NCI-H2227 (cell line): ENCODE results near the gene TMCO4.
A peak's percentile ranks its signal among the peaks of the same experiment; 100 is the strongest.
"Not testable (repeated sequence)": the region's sequence is repeated elsewhere in the genome, so short reads cannot be mapped to it uniquely, and the experiment has no call there.

Source experiments
- DNase-seq: peaks from one replicate; lab custom pipeline; 2025; ENCODE audit not compliant: unreplicated experiment; lab: John Stamatoyannopoulos, UW

The TMCO4 gene

DNA sequence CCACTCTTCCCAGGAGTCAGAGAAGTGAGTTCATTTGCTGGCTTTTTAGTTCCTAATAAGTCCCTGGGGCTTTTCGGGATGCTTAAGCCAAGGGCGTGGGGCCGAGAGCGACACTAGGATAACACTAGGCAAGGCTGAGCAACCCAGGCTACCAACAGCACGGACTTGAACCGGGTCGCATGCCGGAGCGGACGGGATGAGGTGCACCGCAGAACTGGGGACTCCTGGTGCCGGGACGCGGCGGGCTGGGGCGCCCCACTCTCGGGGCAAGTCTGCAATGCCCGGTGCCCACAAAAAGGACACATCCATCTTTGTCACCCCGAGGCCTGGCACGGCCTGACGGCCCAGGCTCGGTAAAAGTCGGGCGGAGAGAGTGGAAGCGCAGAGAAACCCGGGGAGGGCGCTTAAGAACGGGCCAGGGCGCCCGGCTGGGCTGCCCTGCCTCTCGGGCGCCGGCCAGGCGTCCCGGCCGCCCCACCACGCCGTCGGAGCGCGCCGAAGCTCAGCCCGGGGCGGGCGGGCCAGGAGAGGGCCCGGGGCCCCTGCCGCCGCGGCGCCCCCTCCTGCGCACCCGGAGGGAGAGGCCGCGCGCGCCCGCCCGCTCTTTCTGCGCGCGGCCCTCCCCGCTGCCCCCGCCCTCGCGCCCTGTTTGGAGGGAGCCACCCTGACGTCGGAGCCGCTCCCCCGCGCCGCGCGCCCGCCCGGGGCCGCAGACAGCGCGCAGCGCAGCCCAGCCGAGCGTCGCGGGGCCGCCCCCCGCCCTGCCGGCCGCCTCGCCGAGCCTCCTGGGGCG is 155.9 kb downstream of the TMCO4 start, which contains the start of gene NBL1:
TSS of gene NBL1 (plus strand) at position 710 of the 793 bp plus-strand sequence. CDS start 10,720 bp downstream, outside the sequence.
- DNase-seq: peak; percentile 74

DNA sequence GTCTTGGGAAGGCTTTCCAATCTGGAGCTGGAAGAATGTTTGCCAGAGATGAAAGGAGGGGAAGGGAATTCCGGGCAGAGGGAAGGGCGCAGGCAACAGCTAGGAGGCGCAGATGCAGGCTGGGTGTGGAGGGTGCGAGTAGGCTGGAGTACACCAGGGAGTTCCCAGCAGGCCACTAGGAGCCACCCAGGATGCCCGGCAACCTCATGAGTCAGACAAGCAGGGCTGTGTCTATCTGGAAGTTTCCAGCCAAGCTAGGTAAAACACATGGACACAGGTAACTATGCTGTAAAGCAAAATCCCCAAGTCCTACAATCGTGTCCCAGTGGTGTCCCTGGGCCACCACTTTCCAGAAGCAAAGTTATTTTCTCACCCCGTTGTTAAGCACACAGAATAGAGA is 156.6 kb downstream of the TMCO4 start:
- no peak for DNase-seq

DNA sequence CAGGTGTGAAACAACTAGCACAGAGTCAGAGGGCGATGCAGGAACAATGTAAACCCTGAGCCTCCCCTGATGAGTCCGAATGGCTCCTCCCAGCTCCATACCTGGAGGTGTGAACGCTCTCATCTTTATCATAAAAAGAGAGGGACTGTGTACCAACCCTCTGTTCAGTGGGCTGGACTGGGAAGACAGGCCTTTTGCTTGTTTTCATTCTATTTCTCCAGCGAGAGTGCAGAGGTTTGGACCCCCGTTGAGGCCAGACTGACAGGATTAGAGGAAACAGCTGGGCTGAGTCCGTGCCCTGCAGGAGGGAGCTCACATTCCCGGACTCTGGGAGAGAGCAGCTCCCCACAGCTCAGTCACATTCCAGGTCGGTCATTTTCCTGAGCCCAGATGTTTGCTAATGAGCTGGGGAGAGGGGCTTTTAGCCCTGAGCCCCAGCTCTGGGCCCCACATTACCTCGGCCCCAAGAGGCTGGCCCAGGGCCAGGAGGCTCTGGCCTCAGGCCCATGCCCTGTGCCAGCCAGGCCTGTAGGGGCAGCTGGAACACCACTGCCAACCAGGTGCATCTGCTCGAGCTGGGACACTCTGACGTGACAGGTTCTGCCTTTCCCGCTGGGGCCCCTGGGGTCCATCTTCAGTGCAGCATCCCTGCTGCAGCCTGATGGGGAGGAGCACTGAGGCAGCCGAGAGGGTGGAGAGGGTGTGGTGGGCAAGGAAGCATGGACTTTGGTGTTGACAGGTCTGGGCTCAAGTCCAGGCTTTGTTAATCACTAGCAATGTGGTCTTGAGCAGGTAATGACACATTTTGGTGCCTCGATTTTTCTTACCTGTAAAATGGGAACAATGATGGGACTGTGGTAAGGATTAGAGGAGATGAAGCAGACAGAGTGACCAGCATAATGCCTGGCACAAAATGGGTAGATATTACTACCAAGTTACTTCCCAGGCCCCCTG is 159.1 kb downstream of the TMCO4 start:
- peak; percentile 57 for DNase-seq

DNA sequence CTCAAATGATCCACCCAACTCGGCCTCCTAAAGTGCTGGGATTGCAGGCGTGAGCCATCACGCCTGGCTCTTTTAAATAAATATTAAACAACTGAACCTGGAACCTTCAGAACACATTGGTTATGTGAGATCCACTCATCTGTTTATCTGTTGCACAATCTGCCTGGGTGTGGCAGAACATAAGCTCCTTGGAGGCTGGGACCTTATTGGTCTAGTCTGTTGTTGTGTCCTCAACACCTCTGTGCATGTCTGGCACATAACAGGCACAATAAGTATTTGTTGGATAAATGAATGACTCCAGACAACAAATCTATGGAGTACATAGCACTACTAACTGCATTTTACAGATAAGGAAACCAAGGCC is 159.7 kb downstream of the TMCO4 start:
- no peak for DNase-seq

DNA sequence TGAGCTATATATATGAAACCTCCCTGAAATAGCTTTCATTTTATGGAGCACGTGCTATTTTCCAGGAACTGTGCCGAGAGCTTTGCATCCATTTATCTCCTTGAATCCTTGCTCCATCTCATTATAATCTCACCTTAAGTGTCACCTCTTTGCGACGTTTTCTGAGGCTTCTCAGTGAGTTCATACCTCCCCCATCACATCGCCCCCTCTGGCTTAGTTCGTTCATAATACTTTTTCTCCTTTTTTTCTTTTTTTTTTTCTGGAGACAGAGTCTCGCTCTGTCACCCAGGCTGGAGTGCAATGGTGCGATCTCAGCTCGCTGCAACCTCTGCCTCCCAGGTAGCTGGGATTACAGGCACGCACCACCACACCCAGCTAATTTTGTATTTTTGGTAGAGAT is 160.5 kb downstream of the TMCO4 start:
- DNase-seq: not testable (repeated sequence)

DNA sequence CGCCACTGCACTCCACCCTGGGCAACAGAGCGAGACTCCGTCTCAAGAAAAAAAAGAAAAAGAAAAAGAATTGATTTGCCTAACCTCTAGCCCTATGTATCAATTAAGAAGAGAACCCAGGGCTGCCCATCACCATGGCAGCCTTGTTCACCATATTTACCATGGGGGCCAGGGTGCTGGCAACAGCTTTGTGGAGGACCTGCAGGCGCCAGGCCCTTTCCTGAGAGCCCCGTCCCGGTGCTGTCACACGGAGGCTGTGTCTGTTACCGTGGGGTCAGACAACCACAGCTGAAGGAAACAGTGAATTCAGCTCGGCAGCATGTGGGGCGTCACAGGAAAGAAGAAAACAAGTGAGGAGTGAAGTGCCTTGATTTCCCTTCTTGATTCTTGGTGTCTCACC is 162.1 kb downstream of the TMCO4 start:
- DNase-seq: no peak

DNA sequence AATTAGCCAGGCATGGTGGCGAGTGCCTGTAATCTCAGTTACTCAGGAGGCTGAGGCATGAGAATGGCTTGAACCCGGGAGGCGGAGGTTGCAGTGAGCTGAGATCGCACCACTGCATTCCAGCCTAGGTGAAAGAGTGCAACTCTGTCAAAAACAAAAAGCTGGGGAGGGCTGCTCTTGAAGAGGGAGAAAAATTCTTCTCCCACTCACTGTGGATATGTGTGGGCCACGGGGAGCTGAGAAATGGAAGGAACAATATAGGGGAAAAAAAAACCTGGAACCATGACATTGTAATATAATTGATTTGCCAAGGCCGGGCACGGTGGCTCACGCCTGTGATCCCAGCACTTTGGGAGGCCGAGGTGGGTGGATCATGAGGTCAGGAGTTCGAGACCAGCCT is 163.0 kb downstream of the TMCO4 start:
- DNase-seq: not testable (repeated sequence)

DNA sequence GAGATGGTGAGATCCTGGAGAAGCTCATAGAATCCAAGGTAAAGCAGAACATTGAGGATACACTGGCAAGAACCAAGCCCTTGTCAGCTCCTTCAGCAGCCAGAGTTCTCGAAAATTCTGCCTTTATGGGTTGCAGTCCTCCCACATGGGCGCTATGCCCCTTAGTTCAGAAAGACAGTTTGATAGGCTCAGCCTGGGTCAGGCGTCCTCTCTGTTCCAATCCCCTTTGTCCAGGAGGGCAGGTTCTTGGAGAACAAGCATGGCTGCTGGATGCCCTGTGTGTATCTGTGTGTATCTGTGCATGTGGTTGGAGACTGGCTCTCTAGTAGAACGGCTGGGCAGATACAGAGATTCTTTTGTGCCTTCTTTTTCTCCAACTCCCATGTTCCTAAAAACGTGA is 163.7 kb downstream of the TMCO4 start:
- DNase-seq: no peak

DNA sequence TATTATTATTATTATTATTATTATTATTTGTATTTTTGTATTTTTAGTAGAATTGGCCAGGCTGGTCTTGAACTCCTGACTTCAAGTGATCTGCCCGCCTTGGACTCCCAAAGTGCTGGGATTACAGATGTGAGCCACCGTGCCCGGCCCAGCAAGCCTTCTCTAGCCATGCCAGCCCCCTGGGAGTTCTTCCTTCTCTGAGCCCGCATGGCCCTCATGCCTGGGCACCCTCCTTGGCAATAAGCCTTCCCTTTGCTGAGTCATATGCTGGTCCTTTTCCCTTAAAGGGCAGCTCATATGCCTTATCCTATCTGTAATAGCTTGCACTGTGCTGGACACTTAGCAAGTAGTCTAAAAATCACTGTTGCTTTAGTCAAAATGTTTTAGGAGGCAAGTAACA is 164.1 kb downstream of the TMCO4 start:
- DNase-seq: no peak

DNA sequence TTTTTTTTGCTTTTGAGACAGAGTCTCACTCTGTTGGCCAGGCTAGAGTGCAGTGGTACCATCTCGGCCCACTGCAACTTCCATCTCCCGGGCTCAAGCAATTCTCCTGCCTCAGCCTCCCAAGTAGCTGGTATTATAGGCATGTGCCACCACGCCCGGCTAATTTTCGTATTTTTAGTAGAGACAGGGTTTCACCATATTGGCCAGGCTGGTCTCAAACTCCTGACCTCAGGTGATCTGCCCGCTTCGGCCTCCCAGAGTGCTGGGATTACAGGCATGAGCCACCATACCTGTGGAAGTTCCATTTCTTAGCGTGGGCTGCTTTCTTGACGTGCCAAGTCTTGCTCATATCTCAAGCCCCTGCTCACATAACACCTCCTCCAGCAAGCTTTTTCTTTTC is 164.7 kb downstream of the TMCO4 start:
- not testable (repeated sequence) for DNase-seq

DNA sequence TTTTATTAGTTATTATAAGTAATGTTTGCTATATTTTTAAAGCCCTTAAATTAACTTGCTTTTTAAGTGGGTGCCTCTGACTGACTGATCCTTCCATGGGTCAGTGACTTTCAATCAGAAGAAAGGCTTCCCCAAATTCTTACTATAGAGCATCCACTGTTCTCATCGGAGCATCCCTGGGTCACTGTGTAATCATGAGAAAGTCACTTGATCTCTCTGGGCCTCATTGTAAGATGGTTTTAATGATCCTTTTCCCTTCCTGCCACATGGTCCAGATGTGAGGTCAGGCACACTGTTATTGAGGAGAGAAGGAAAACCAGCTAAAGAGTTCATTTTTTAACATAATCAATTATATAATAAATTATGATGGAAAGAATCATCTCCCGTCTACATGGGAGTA is 166.6 kb downstream of the TMCO4 start:
- DNase-seq: no peak
